GM19193 (cell line): ENCODE measurements around the gene TMEM72.

Experiments used
- POLR2A ChIP-seq: IDR thresholded peaks from 4 replicates; pipeline ENCODE4 v1.6.1; 2011; ENCODE audit not compliant: insufficient read depth, insufficient read length; ENCODE audit errors: extremely low read depth

Gene TMEM72

GRCh38 chr10:44932517-44933450 is 21.6 kb downstream of the TMEM72 start:
- no peak for TF ChIP-seq POLR2A

GRCh38 chr10:44933451-44934321 is 22.5 kb downstream of the TMEM72 start:
- TF ChIP-seq POLR2A: no peak

- no peak for TF ChIP-seq POLR2A
These were observed 23.5 kb downstream of the TMEM72 start for GRCh38 chr10:44934416-44935200.

GRCh38 chr10:44935201-44935965 is 24.2 kb downstream of the TMEM72 start:
- no peak for TF ChIP-seq POLR2A

GRCh38 chr10:44935966-44936295 is 24.8 kb downstream of the TMEM72 start:
- TF ChIP-seq POLR2A: no peak

- no peak for TF ChIP-seq POLR2A
These were observed 25.3 kb downstream of the TMEM72 start for GRCh38 chr10:44936314-44936975.

- TF ChIP-seq POLR2A: no peak
These were observed 26.3 kb downstream of the TMEM72 start for GRCh38 chr10:44937196-44938005.

GRCh38 chr10:44938956-44939355 is 27.8 kb downstream of the TMEM72 start:
- no peak for TF ChIP-seq POLR2A

GRCh38 chr10:44939691-44940401 is 28.7 kb downstream of the TMEM72 start:
- no peak for TF ChIP-seq POLR2A

GRCh38 chr10:44944354-44944753 is 33.2 kb downstream of the TMEM72 start:
- no peak for TF ChIP-seq POLR2A

GRCh38 chr10:44946205-44946604 is 35.1 kb downstream of the TMEM72 start:
- no peak for TF ChIP-seq POLR2A
